Activated CD8-positive, alpha-beta memory T cell treated with anti-CD3 and anti-CD28 coated beads, Interleukin-2, amount 50 U/mL, for 24 hours (primary cell): ENCODE results near the gene OVCA2.

Source experiments
- DNase-seq: peaks from one replicate; pipeline ENCODE4 v3.0.0-alpha.2; 2020; ENCODE audit errors: extremely low read depth

OVCA2 gene

DNA sequence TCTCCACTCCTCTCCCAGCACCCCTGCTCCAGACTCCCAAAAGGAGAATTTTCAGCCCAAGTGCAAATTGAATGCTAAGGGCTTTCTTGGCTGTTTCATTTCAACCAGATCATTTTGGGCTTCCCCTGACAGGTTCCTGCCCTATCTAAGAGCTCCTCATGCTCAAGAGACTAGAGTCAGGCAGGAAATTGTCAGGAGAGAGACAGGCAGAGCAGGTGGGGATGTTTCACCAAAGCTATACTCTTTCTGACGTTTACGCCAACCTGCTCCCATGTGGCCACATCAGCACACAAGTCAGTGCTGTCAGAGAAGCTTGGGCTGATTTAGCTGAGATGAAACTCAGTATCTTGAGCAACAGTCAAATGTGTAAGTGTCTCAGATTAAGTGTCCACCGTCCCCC is 44.5 kb downstream of the OVCA2 start:
- DNase-seq: no peak

DNA sequence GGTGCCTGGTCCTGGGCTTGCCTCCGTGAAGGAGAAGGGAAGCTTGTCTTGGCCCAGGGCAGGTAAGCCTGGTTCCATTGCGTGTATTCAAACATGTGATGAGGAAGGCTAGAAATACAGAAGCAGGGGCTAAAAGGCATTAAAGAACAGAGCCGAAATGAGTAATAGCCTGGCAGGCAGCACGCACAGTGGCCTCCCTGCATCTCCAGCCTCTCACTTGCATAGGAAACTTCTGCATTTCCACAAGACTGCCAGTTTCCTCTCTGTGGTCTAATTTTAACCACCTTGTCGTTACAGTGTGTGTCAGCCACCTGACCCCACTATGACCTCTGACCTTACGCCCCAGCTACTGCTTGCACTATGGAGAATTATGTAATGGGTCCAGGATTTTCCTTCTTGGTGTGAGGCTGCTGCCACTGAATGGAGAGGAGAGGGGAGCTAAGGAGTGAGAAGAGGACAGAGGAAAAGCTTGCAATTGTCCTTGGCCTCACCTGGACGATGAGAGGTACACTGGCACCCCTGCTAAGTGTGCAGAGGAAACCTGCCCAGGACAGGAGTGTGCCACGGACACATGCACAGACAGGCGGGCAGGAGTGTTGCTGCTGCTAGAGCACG is 45.9 kb downstream of the OVCA2 start:
- no peak for DNase-seq

DNA sequence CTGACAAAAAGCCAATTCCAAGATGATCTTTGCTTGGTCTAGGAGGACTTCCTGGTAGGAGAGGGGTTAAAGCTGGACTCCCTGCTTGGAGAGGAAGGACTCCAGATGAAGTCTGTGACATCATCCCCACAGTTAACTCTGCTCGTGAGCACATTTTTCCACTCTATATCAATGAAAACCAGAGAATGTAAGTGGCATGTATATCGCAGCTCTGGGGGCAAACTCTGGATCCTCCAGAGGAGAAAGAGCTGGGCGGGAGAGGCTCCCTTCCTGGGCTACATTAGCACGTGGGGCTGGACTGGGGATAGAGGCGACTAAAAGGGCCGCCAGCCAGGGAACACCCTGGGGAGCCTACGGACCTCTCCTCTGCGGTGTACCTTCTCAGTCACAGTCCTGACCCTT is 47.2 kb downstream of the OVCA2 start:
- no peak for DNase-seq

DNA sequence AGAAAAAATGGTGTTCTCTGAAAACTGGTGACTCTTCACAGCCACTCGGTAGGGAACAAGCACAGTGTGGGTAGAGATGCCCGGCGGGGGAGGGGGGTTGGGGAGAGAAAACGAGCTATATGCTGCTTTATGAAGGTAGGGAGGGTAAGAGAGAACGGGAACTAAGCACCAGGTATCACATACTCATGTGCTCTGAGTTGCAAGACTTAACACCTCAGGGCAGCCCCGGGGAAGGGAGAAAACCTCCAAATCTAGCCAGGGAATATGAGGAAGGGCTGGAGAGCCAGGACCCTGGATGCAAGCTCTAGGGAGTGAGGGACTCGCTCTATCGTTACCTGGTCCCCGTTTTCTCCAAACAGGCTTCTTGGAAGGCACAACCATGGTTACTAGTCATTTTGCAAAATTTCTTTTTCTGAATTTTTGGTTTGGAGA is 48.4 kb downstream of the OVCA2 start:
- DNase-seq: no peak

DNA sequence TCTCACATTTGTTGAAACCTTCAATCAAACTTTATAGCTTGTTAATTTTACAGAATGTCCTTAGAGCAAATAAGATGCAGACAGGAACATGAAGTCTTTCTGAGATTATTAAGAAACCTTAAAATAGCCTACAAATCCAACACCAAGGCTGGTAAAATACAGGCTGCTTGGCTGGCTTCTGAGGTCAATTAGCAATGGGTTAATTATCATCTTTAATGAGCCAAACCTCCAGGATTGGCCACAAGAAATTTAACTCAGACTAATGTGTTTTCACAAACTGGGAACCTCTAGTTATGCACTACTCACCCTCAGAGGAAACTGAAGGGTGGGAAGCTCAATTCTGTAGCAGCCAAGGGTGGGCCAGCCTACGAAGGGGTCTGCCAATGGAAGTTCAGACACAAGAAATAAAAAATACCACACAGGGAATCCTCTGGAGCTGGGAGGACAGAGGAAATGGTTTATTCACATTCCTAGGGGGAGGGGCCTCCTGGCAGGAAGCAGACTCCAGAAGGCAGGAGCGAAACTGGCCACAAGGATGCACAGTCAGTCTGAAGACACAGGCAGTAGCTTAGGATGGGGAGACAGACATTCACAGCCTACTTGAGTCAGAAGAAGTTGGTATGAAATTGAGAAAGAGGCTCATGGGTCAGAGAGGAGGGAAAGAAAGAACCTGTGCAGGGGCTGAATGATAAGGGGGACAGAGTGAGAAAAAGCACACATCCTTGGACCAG is 49.1 kb downstream of the OVCA2 start:
- no peak for DNase-seq

DNA sequence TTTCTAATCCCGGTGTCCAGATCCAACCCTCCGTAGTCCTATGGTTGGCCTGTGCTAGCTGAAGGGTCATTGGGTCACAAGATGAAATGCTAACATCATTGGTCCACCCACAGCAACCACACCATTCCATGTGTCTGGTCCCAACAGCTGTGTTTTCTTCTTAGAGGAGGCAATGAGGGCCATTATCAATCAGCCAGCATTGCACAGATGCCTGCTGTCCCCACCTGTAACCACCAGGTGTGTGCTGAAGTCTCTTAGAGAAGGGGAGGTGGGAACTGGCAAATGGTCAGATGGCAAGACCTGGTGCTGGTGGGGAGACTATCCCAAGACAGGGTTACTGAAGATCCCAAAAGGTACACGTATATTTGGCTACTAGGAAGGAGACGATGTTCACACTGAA is 50.4 kb downstream of the OVCA2 start:
- no peak for DNase-seq
